Astrocyte (in vitro differentiated cells and primary cell): ENCODE measurements around the gene PDIA5.

Experiments
- EZH2 ChIP-seq: IDR thresholded peaks from 2 replicates; pipeline ENCODE4 v1.6.1; 2012; ENCODE audit warnings: mild to moderate bottlenecking, low read length, inconsistent platforms; ENCODE audit not compliant: insufficient read depth
- TF ChIP-seq, protein P1 (sequence below): IDR thresholded peaks from 2 replicates; pipeline ENCODE4 v1.5.1; 2011; ENCODE audit warnings: low read depth, mild to moderate bottlenecking, inconsistent platforms, low read length, moderate library complexity; ENCODE audit not compliant: insufficient read depth

GRCh38 chr3:123116116-123116515 lies 49.3 kb downstream of the PDIA5 start:
- TF ChIP-seq, protein P1, sequence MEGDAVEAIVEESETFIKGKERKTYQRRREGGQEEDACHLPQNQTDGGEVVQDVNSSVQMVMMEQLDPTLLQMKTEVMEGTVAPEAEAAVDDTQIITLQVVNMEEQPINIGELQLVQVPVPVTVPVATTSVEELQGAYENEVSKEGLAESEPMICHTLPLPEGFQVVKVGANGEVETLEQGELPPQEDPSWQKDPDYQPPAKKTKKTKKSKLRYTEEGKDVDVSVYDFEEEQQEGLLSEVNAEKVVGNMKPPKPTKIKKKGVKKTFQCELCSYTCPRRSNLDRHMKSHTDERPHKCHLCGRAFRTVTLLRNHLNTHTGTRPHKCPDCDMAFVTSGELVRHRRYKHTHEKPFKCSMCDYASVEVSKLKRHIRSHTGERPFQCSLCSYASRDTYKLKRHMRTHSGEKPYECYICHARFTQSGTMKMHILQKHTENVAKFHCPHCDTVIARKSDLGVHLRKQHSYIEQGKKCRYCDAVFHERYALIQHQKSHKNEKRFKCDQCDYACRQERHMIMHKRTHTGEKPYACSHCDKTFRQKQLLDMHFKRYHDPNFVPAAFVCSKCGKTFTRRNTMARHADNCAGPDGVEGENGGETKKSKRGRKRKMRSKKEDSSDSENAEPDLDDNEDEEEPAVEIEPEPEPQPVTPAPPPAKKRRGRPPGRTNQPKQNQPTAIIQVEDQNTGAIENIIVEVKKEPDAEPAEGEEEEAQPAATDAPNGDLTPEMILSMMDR = no peak
- TF ChIP-seq EZH2 = no peak
